GM12873 (cell line): ENCODE measurements around the gene DENND2A.

ENCODE experiments used
- TF ChIP-seq, protein P1 (sequence below): IDR thresholded peaks from 2 replicates; pipeline ENCODE4 v1.5.1; 2012; ENCODE audit warnings: low read depth, mild to moderate bottlenecking, moderate library complexity, low read length, control low read depth; ENCODE audit not compliant: insufficient read depth; ENCODE audit errors: missing control alignments

The DENND2A gene

DNA sequence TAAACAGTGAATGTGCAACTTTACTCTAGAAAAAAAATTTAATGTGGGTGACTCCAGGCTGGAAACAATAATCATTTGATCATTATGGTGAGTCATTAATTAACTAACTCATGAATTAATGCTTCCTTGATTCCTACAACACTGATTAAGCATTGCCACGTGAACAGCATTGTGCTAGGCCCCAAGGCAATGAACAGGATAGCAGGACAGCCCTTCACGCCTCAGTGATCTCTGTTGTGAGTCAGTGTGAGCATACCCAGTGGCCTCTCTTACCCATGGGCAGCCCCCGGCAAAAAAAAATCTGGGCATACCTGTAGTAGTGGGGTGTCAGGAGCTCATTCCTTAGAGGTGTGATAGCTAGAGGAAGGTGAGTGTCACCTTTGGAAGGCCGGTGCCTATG is 76.0 kb downstream of the DENND2A start:
- TF ChIP-seq, protein P1, sequence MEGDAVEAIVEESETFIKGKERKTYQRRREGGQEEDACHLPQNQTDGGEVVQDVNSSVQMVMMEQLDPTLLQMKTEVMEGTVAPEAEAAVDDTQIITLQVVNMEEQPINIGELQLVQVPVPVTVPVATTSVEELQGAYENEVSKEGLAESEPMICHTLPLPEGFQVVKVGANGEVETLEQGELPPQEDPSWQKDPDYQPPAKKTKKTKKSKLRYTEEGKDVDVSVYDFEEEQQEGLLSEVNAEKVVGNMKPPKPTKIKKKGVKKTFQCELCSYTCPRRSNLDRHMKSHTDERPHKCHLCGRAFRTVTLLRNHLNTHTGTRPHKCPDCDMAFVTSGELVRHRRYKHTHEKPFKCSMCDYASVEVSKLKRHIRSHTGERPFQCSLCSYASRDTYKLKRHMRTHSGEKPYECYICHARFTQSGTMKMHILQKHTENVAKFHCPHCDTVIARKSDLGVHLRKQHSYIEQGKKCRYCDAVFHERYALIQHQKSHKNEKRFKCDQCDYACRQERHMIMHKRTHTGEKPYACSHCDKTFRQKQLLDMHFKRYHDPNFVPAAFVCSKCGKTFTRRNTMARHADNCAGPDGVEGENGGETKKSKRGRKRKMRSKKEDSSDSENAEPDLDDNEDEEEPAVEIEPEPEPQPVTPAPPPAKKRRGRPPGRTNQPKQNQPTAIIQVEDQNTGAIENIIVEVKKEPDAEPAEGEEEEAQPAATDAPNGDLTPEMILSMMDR: no peak

DNA sequence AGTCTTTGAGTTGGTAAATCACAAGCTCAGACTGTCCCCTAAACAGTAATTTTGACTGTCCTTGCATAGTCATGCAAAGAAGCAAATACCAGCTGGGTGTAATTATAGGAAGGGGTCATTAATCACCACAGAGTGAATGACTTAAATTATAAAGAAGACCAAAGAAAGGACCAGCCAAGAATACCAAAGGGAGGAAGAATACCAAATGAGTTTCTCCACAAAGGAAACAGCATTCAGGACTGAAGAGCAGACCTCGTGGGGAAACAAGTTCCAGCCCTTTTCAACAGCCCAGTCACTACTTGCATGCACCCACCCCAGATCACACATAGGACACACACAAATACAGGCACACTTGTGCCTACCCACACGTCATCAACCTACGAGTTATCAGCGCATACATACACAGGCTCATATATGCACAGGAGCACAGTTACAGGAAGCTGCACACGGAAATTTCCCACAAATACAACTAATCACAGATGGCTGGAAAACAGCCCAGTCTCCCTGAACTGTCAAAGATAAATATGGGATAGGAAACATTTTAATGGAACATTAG is 77.6 kb downstream of the DENND2A start:
- TF ChIP-seq, protein P1: no peak

DNA sequence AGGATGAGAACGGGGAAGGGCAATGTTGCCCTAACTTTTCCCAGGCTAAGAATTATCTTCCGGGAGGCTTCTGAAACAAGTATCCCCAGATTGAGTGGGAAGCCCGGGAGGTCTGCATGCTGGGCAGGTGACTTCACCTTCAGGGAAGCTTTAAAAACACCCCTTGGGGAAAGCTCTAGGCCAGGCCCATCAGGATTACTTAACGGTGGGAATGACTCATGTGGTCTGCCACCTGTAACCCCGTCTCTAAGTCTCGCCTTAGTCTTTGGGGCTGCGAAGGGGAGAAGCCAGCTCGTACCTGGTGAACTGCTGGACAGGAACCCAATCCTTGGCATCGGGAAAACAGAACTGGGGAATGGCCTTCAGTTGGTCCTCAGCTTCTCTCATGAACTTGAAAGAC is 81.2 kb downstream of the DENND2A start:
- TF ChIP-seq, protein P1: no peak

DNA sequence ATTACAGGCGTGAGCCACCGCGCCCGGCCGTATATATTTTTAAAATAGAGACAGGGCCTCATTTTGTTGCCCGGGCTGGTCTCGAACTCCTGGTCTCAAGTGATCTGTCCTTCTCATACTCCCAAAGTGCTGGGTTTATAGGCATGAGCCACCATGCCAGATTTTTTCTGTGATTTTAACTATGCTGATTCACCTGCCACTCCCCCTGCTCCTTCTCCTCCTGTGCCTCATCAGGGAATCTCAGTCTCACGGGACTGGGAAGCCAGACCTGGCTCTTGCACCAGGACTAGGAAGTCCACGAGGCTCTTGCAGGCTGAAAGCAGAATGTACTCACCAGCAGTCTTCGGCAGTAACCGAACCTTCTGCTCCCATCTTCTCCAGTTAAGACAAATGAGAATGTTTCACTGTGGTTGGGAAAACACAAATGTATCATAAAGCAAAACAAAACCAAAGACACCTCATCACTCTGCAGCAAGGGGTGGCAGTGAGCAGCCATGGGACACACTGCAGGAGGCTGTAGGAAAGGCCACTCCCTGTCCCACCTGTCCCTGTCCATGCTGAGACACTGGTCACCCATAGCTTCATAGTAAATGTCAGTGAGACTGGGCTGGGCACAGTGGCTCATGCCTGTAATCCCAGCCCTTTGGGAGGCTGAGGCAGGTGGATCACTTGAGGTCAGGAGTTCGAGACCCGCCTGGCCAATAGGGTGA is 82.6 kb downstream of the DENND2A start:
- TF ChIP-seq, protein P1: no peak

DNA sequence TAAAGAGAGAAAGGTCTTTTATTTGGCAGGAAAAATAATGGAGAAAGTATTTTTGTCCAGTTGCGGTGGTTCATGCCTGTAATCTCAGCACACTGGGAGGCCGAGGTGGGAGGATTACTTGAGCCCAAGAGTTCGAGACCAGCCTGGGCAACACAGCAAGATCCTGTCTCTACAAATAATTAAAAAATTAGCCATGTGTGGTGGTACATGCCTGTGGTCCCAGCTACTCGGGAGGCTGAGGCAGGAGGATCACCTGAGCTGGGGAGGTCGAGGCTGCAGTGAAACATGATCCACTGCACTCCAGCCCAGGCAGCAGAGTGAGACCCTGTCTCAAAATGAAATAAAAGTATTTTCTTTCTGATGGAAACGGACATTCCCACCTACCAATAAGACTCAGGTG is 83.5 kb downstream of the DENND2A start:
- TF ChIP-seq, protein P1: no peak

DNA sequence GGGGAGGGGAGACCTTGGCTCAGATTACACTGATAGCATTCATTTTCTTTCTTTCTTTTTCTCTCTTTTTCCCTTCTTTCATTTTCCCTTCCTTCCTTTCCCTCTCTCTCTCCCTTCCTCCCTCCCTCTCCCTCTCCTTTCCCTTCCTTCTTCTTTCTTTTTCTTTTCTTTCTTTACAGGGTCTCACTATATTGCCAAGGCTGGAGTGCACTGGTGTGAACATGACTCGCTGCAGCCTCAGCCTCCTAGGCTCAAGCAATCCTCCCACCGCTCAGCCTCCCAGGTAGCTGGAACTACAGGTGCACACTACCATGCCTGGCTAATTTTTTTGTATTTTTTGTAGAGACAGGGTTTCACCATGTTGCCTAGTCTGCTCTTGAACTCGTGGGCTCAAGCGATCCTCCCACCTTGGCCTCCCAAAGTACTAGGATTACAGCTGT is 88.4 kb downstream of the DENND2A start:
- TF ChIP-seq, protein P1: no peak

DNA sequence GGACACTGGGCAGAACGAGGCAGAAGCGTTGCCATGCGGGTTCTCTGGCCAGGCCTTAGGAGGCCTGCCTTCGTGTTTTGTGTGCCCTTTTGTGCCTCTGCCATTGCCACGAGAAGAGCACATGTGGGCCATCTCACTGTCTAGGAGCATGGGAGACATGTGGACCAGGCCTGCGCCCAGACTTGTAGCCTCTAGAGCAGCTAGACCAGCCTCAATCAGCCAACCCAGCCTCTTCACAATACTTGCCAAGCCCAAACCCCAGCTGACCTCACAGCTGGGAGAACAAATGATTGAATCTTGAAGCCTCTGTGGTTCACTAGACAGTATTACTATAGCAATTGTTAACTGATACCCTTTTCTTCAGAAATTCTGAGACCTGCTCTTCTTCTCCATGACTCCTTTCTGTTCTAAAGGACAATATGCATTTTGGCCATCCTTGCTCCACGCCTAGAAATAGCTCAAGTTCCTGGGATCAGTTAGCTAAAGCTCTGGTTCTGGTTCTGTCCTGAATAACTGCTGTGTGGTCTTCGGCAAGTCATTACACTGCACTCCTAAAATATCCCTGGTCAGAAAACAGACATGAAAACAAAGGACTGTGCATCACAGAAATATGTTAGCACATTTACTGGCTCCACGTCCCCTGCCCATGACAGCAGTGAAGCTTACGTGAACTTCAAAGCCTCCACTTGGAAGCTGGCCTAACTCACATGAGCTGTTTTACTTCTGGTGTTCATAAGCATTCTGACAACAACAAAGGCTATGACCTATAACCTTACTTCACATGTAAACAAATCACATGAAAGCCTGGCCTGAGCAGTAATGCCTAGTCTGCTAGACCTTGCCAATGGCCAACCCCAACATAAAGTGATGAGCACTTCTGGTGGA is 89.0 kb downstream of the DENND2A start:
- TF ChIP-seq, protein P1: no peak
